CD4-positive, alpha-beta T cell treated with Interleukin-6 for 4 hours (primary cell): ENCODE data around the gene NME2.
"Not testable (repeated sequence)": the region's sequence is repeated elsewhere in the genome, so short reads cannot be mapped to it uniquely, and the experiment has no call there.

Experiments
- DNase-seq: peaks from one replicate; pipeline ENCODE4 v3.0.0-alpha.2; 2020; ENCODE audit warnings: mixed read lengths

The NME2 gene

GRCh38 chr17:51166198-51166986 lies at the start of gene NME2:
Gene NME2 (plus strand): TSS chr17:51166411. CDS start chr17:51166831, 420 bp downstream.
- peak; percentile 73 for DNase-seq

- peak; percentile 7 for DNase-seq
These were observed 47.6 kb upstream of the NME2 start for GRCh38 chr17:51118330-51119195.

DNA sequence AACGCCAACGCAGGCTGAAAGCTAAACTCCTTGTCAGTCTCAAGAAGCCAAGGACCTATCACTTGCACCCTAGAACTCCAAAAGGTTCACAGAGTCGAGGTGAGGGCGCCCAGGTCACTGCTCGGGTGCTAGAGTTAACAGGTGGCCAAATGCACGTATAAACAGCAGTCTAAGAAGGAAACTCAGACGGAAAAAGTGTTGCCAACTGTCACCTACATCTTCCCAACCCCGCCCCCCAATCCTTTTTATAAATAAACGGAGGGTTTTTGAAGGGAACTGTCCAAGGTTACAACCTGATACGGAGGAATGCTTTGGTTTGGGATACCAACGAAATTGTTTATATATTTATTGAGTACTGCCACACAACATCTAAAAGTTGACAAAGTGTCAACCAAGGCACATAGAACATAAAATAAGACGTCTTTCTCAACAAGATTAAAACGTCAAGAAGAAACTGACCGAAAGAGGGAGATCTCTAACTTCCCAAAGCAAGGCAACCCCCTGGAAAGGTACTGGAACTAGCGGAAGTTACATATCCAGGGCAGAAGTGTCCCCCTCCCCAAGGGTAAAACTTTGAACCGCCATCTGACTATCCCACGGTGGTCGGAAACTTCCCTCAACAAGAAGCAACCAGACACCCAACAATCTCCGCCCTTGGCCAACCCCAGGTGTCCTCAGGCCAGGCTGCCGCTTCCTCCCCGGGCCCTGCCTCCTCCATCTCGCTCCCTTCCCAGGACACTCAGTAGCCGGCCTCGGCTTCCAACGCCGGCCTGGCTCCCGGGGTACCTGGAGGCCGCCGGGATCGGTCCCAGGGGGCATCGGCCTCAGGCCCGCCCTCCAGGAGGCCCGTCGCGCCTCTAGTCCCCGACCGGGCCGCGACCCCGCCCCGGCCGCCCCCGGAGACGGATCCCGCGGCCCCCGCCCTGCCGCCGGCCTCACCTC lies 46.5 kb upstream of the NME2 start:
- DNase-seq: peak; percentile 17

GRCh38 chr17:51120357-51120738 lies 45.9 kb upstream of the NME2 start:
- peak; percentile 64 for DNase-seq

- DNase-seq: peak; percentile 89
These were observed 45.2 kb upstream of the NME2 start, which contains the start of gene SPAG9 for GRCh38 chr17:51120739-51121619. Gene SPAG9 (minus strand): TSS chr17:51120868. CDS start chr17:51120656, 212 bp downstream.

GRCh38 chr17:51121620-51122472 lies 44.4 kb upstream of the NME2 start:
- DNase-seq: peak; percentile 77

- DNase-seq: not testable (repeated sequence)
These were observed 43.6 kb upstream of the NME2 start for GRCh38 chr17:51122473-51123115.

GRCh38 chr17:51124640-51125503 lies 41.3 kb upstream of the NME2 start:
- DNase-seq: no peak

DNA sequence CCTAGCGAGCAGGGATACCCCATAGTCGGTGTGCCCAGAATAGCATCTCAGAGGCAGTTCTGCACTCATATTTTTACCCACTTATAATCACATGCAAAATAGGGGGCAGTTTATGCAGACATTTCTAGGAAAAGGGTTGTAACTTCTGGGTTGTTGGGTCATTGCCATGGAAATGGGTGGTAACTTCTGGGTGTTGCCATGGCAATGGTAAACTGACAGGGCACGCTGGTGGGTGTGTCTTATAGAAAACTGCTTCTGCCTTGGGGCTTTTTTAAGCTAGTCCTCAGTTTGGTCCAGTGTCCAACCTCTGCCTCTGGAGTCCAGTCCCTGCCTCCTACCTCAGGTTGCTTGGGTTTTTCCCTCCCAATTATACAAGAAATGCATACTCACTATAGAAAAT lies 38.1 kb upstream of the NME2 start:
- DNase-seq: no peak

DNA sequence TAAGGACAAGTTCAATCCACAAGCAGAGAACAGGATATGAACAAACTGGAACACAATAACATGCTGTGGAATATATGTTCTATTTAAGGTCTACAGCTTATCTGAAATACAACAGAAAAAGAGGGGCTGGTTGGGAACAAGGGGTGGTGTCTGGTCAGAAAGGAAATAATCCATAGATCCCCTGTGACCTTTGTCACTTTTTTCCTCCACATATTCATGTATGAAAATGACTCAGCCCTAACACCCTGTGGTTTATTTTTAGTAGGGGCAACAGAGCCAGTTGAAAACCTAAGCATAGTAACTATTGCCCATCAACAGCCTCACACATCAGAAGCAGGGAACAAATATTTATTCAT lies 33.3 kb upstream of the NME2 start:
- DNase-seq: no peak

GRCh38 chr17:51133365-51133764 lies 32.8 kb upstream of the NME2 start:
- DNase-seq: no peak

GRCh38 chr17:51135956-51136355 lies 30.3 kb upstream of the NME2 start:
- no peak for DNase-seq

DNA sequence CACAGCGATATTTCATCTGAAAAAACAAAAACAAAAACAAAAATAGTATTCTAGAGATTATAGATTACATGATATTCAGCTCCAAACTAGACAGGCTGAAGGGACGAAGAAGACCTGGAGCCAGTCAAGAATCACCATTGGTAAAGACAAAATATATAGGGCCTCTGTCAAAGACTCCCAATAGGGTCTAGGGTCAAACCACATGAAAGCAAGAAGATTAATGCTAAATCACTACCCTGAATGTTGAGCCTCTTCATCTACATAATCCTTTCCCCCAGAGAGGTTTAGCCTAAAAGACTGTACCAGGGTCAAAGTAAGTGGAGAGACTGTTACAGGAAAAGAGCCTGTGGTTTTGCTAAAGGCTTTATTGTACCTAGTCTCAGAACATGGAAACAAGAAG lies 23.6 kb upstream of the NME2 start:
- DNase-seq: no peak

- no peak for DNase-seq
These were observed 21.8 kb upstream of the NME2 start for GRCh38 chr17:51144266-51145022.

DNA sequence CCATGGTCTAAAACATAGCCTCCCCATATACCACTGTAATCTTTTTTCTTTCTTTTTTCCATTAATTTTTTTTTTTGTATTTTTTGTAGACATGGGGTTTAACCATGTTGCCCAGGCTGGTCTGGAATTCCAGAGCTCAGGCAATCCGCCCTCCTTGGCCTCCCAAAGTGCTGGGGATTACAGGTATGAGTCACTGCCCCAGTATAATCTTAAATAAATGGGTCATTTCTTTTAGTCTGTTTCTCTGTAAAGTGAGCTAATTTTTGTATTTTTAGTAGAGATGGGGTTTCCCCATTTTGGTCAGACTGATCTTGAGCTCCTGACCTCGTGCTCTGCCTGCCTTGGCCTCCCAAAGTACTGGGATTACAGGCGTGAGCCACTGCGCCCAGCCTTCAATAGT lies 18.6 kb upstream of the NME2 start:
- DNase-seq: no peak

- no peak for DNase-seq
These were observed 17.0 kb upstream of the NME2 start for GRCh38 chr17:51149163-51149562.

DNA sequence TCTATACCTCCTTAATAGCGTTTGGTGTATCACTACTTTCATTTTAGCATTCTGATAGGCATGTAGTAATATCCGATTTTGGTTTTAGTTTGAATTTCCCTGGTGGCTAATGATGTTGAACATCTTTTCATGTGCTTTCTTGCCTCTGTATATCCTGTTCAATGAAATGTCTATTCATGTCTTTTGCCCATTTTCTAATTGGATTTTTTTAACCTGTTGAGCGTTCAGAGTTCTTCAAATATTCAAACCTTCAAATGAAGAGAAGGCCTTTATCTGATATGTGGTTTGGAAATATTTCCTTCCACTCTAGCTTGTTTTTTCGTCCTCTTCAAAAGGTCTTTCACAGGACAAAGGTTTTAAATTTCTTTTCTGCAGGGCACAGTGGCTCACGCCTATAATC lies 15.3 kb upstream of the NME2 start:
- DNase-seq: no peak

DNA sequence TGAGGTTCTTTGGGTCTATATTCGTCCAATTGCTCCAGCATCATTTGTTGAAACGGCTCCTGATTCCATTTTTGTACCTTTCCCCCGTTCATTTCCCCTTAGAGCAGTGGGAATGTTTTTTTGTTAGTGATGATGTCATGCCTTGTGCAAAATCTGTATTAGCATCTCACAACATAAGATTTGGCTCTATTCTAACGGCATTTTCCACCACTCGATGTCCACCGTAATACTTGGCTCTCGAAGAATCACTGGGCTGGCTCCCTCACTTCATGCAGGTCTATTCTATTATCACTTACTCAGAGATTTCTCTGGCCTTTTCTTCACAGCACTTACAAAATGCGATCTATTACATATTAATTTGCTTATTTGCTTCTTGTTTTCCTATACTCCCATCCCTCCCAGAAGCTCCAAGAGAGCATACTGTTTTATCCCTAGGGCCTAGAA lies 13.4 kb upstream of the NME2 start:
- DNase-seq: no peak
